T-helper 2 cell treated with Interferon-gamma antibody and Interleukin-4, amounts not matched to agents 5 μg/mL and 100 μg/mL, for 36 hours (primary cell): ENCODE data around the gene ADARB2.
"Not testable (repeated sequence)": the region's sequence is repeated elsewhere in the genome, so short reads cannot be mapped to it uniquely, and the experiment has no call there.

ENCODE experiments used
- DNase-seq: peaks from one replicate; pipeline ENCODE4 v3.0.0; 2021; ENCODE audit warnings: low spot score
- H3K27ac Mint-ChIP-seq: one replicate; pipeline ENCODE4 v1.8.0; 2021; ENCODE audit warnings: mild to moderate bottlenecking, mixed read lengths
- H3K27me3 Mint-ChIP-seq: one replicate; pipeline ENCODE4 v1.8.0; 2021; ENCODE audit warnings: low read depth, mixed read lengths
- H3K36me3 Mint-ChIP-seq: one replicate; pipeline ENCODE4 v1.8.0; 2021; ENCODE audit warnings: low read depth, mixed read lengths
- H3K4me1 Mint-ChIP-seq: one replicate; pipeline ENCODE4 v1.8.0; 2021; ENCODE audit warnings: low read depth, mixed read lengths
- H3K4me3 Mint-ChIP-seq: one replicate; pipeline ENCODE4 v1.8.0; 2022; ENCODE audit warnings: mild to moderate bottlenecking, moderate library complexity, mixed read lengths
- H3K9me3 Mint-ChIP-seq: one replicate; pipeline ENCODE4 v1.8.0; 2021; ENCODE audit warnings: mixed read lengths

Gene ADARB2

DNA sequence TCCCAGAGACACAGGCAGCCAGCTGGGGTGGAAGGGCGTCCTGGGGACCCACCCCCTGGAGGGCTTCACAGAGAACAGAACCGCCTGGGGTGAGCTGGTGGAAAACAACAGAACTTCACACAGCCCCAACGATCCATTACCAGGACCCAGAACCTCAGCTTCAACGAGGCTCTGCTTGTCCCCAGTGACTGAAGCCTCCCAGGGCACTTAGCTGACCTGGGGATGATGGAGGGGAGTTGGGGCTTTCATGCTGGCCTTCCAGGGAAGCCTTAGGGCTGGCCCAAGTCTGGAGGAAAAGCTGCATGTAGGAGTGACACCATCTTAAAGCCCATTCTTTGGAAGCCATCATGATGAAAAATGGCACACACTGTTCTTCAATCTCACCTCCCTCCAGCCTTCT lies 381.0 kb downstream of the ADARB2 start:
- Mint-ChIP-seq H3K27ac (no peak overlapping the region), H3K9me3 (no peaks in the 10 kb centered on the region), H3K36me3 (no peaks in the 10 kb centered on the region), H3K27me3 (peaks cover 21% of the 10 kb centered on the region), H3K4me1 (peaks cover 14% of the 10 kb centered on the region), H3K4me3 (no peak overlapping the region)
- DNase-seq: no peak

DNA sequence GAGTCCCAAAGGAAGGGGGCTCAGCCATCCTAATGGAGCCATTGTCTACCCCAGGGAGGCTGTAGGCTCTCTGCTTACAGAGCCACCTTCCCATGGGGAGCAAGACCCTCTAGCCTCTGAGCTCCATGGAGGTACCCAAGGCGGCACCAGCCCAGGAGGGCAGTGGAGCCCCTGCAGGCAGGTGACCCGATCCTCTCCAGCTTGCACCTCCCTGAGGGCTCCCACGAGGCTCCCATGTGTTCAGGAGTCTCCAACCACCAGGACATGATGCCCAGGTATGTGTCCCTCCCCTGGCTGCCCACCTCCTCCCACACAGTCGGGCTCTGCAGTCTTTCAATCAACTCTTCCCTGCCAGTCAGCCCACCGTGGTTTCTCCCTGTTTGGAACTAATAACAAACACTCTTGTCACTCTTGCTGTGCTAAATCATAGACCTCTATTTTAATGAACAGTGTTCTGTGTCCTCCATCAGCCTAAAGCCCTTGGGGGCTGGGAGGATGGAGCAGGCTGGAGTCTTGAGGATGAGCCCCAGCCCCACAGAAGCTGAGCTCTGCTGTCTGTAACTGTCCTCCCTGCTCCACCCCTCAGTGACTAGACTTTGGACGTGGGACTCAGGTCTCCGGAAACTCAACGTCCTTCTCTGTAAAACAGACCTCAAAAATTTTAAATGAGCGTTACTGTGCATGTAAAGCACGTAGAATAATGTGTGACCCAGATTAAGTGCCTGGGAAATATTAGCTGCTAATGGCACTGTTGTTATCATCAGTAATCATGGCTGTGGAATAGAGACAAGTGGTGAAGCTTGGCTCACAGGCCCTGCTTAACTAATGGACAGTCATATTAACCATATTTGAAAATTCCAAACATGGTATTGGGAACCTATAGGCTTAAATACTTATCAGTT lies 382.3 kb downstream of the ADARB2 start:
- Mint-ChIP-seq H3K36me3 (no peaks in the 10 kb centered on the region), H3K9me3 (no peaks in the 10 kb centered on the region), H3K27ac (no peak overlapping the region), H3K27me3 (peaks cover 18% of the 10 kb centered on the region), H3K4me3 (no peak overlapping the region), H3K4me1 (peaks cover 14% of the 10 kb centered on the region)
- no peak for DNase-seq

DNA sequence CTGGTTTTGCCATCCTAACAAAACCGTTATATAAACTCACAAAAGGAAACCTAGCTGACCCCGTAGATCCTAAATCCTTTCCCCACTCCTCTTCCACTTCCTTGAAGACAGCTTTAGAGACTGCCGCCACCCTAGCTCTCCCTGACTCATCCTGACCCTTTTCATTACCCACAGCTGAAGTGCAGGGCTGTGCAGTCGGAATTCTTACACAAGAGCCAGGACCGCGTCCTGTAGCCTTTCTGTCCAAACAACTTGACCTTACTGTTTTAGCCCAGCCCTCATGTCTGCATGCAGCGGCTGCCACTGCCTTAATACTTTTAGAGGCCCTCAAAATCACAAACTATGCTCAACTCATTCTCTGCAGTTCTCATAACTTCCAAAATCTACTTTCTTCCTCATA lies 385.0 kb downstream of the ADARB2 start:
- H3K27ac Mint-ChIP-seq, H3K9me3 Mint-ChIP-seq, DNase-seq, H3K36me3 Mint-ChIP-seq, H3K4me1 Mint-ChIP-seq, H3K4me3 Mint-ChIP-seq: not testable (repeated sequence)
- H3K27me3 Mint-ChIP-seq: peaks cover 12% of the 10 kb centered on the region

DNA sequence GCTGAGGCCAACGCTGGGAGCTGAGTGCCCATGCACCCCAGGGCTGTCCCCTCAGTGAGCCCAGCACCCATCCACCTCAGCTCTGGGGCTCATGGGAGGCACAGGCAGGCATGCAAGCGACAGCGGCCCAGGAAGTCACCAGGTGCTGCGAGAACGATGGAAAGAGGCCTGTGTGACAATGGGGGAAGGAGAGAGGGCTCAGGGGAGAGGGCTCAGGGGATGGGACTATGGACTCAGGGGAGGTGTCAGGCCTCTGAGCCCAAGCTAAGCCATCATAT lies 388.6 kb downstream of the ADARB2 start:
- Mint-ChIP-seq H3K36me3 (no peaks in the 10 kb centered on the region), H3K4me3 (no peak overlapping the region), H3K27ac (no peak overlapping the region), H3K4me1 (no peaks in the 10 kb centered on the region), H3K9me3 (no peaks in the 10 kb centered on the region), H3K27me3 (peaks cover 3% of the 10 kb centered on the region)
- no peak for DNase-seq

DNA sequence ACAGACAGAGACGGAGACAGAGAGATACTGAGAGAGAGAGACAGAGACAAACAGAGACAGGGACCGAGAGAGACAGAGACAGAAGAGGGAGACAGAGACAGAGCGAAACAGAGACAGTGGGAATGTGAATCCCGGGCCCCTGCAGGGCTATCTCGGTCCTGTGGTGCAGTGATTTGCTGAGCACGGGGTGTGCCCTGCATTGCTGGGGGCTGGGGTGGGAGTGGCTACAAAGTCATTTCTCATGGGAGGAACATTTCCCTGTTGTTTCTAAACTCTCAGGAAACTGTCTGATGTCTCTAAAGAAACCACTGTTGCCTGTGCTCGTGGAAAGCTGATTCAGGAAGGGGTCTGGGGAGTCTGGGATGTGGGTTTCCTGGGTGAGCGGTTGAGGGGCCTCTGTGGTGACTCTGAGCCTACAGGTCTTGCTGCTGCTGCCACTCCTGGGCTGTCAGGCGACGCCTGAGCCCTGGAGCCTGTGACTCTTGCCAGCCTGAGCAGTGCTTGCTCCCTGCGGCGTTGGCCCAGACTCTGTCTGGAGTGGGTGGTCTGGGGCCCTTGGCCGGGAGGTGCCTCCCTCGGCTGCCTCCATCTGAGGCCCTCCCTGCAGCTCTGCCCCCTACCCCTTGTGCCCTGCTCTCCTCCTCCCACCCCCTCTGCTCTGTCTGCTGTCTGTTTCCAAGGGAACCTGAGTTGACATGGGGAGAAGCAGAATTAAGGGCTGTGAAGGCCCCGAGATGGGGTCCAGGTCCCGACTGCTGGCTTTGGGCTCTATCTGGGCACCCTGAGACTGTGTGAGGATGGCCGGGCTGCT lies 389.2 kb downstream of the ADARB2 start:
- no peaks in the 10 kb centered on the region for H3K36me3 Mint-ChIP-seq
- no peaks in the 10 kb centered on the region for H3K4me1 Mint-ChIP-seq
- H3K9me3 Mint-ChIP-seq: no peaks in the 10 kb centered on the region
- no peak overlapping the region for H3K4me3 Mint-ChIP-seq
- no peak overlapping the region for H3K27ac Mint-ChIP-seq
- no peak for DNase-seq
- H3K27me3 Mint-ChIP-seq: peaks cover 3% of the 10 kb centered on the region

DNA sequence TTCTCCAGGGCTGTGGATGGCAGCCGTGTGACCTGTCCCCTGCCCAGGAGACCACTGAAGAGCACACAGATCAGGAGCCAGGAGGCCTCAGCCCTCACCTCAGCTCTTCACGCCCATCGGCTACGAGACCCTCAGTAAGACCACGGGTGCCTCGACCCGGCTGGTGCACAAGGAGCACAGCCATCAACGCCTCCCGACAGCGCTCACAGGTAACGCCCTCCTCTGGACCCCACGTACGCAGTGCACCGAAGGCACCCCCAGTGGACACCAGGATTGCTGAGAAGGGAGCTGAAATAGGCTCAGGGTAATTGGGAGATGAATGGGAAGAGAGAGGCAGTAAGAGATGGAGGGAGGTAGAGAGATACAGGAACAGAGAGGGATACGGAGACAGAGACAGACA lies 389.8 kb downstream of the ADARB2 start:
- Mint-ChIP-seq H3K4me3 (no peak overlapping the region), H3K27ac (no peak overlapping the region), H3K4me1 (no peaks in the 10 kb centered on the region), H3K27me3 (peaks cover 3% of the 10 kb centered on the region), H3K9me3 (no peaks in the 10 kb centered on the region), H3K36me3 (no peaks in the 10 kb centered on the region)
- no peak for DNase-seq

DNA sequence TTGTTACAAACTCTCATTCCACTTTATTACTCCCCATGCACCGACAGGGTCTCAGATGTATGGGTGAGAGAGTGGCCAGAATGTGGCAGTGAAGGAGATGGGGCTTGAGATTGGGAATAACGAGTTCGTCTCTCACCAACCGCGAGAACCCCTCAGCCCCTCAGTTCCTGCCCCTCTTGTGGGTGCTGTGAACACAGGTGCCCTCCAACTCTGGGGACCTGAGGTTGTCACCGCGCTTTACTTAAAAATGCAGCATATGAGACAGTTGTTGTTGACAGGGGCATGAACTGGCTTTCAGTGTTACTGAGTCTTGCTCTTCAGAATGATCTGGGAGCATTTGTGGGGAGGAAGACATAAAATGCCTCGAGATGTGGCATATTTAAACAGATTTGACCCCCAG lies 391.1 kb downstream of the ADARB2 start:
- Mint-ChIP-seq H3K36me3 (no peaks in the 10 kb centered on the region), H3K9me3 (no peaks in the 10 kb centered on the region), H3K27ac (no peak overlapping the region), H3K4me1 (no peaks in the 10 kb centered on the region), H3K27me3 (peaks cover 3% of the 10 kb centered on the region), H3K4me3 (no peak overlapping the region)
- no peak for DNase-seq

DNA sequence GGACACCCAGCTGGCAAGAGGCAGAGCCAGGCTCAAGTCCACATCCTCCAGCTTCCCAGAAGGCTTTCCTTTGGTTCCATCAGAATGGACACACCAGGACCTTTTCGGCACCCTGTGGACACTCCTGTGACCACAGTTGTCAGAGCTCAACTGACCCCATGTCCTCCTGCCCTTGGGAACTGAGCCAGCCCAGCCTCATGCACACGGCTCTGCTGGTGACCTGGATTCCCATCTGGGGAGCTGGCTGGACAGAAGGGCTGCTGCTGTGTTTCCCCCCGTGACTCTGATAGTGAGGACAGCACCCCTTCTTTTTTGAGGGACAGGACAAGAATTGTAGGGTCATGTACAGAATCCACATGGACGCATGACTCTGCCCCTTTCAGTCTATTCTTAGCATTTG lies 392.0 kb downstream of the ADARB2 start:
- Mint-ChIP-seq H3K27me3 (peaks cover 3% of the 10 kb centered on the region), H3K27ac (no peak overlapping the region)
- no peak for DNase-seq

DNA sequence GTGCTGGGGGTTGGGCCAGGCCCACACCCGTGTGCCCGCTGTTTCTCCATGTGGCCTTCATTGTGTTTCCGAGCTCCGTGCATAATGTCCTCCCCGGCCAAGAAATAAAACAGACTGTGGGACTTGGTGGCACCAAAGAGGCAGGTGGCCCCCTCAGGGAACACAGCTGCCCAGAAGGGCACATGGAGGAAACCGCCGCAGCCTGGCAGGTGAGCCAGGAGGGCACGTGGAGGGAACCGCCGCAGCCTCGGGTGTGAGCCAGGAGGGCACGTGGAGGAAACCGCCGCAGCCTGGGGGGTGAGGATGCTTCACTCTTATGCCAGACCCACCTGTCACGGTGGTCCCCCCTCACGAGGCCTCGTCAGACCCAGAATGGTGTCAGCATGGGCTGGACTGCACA lies 392.5 kb downstream of the ADARB2 start:
- Mint-ChIP-seq H3K4me3 (no peak overlapping the region), H3K27me3 (peaks cover 3% of the 10 kb centered on the region), H3K9me3 (no peaks in the 10 kb centered on the region), H3K27ac (no peak overlapping the region), H3K36me3 (no peaks in the 10 kb centered on the region), H3K4me1 (no peaks in the 10 kb centered on the region)
- DNase-seq: no peak

More for the DNA sequence above, 392.0 kb downstream of the ADARB2 start:
- no peaks in the 10 kb centered on the region for H3K9me3 Mint-ChIP-seq
- no peak overlapping the region for H3K4me3 Mint-ChIP-seq
- no peaks in the 10 kb centered on the region for H3K36me3 Mint-ChIP-seq
- no peaks in the 10 kb centered on the region for H3K4me1 Mint-ChIP-seq

DNA sequence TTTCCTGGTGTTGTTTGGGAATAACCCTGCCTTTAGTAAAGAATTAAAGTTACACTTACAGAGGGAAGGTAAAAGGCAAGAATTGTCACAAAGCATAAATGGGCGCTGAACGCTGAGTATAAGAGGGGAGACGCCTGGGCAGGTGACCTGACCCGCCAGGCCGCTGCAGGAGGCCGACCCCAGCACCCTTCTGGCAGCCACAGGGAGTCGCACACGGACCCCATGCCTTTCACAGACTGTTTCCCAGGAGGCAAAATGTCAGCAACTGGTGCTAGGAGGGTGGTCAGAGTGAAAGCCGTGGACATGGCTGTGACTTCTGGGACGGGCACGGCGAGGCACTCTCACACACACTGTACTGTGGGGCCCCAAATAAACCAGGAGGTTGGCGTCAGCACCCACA lies 392.9 kb downstream of the ADARB2 start:
- no peaks in the 10 kb centered on the region for H3K4me1 Mint-ChIP-seq
- peaks cover 3% of the 10 kb centered on the region for H3K27me3 Mint-ChIP-seq
- no peak overlapping the region for H3K27ac Mint-ChIP-seq

DNA sequence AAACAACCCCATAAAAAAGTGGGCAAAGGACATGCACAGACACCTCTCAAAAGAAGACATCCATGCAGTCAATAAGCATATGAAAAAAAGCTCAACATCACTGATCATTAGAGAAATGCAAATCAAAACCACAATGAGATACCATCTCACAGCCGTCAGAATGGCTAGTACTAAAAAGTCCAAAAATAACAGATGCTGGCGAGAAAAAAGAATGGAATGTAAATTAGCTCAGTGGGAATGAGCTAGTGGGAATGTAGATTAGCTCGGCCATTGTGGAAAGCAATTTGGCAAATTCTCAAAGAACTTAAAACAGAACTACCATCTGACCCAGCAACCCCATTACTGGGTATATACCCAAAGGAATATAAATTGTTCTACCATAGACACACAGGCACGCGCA lies 394.1 kb downstream of the ADARB2 start:
- Mint-ChIP-seq H3K36me3 (no peaks in the 10 kb centered on the region), H3K9me3 (no peaks in the 10 kb centered on the region), H3K27me3 (peaks cover 3% of the 10 kb centered on the region), H3K4me1 (no peaks in the 10 kb centered on the region), H3K27ac (no peak overlapping the region), H3K4me3 (no peak overlapping the region)
- DNase-seq: no peak

More for the DNA sequence above, 392.9 kb downstream of the ADARB2 start:
- H3K9me3 Mint-ChIP-seq: no peaks in the 10 kb centered on the region
- no peaks in the 10 kb centered on the region for H3K36me3 Mint-ChIP-seq
- DNase-seq: no peak
- H3K4me3 Mint-ChIP-seq: no peak overlapping the region

DNA sequence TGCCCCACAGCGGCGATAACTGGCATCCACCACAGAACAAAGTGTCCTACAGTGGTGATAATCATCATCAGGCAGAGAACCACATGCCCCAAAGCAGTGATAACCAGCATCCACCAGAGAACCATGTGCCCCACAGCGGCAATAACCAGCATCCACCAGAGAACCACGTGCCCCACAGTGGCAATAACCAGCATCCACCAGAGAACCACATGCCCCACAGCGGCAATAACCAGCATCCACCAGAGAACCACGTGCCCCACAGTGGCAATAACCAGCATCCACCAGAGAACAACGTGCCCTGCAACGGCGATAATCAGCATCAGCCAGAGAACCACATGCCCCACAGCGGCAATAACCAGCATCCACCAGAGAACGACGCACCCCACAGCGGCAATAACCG lies 396.3 kb downstream of the ADARB2 start:
- H3K9me3 Mint-ChIP-seq, H3K4me1 Mint-ChIP-seq, H3K27ac Mint-ChIP-seq, H3K4me3 Mint-ChIP-seq, H3K27me3 Mint-ChIP-seq, H3K36me3 Mint-ChIP-seq, DNase-seq: not testable (repeated sequence)

DNA sequence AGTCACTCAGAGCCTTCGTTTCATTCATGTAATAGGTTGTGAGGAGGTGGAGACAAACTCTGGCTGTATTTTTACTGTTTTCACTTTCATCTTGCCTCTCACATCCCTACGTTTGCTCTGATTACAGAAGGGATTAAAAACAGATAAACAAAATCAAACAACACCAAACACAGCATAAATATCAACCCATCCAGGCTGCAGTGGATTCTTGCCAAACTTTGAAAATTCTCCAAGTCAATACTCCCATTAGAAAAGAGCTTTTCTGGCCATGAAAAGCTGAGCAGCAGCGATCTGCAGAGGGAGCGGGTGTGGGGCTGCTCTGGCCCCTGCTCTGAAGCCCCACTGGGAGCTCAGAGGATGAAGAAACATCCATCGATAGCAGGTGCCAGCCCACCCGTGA lies 397.9 kb downstream of the ADARB2 start:
- H3K9me3 Mint-ChIP-seq: no peaks in the 10 kb centered on the region
- peaks cover 4% of the 10 kb centered on the region for H3K27me3 Mint-ChIP-seq
- no peak overlapping the region for H3K4me3 Mint-ChIP-seq
- no peak for DNase-seq
- H3K4me1 Mint-ChIP-seq: no peaks in the 10 kb centered on the region
- no peak overlapping the region for H3K27ac Mint-ChIP-seq
- H3K36me3 Mint-ChIP-seq: no peaks in the 10 kb centered on the region

DNA sequence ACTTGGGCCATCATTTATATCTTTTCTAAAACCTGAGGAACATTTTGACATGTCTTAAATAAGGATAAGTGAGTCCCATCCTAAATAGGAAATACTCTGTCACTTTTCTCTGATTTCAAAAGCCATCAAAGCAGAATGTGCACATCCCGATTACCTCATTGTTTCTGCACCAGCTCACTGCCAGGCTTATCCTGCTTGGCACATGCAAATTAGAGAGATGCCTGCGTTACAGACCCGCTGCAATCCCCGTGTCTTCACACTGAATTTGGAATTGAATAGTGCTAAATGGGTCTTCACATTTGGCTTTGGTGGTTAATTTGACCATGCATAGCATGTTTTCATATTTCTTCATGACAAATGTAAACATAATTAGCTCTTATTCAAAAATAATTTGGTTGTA lies 401.7 kb downstream of the ADARB2 start:
- Mint-ChIP-seq H3K4me1 (no peaks in the 10 kb centered on the region), H3K4me3 (no peak overlapping the region), H3K27me3 (peaks cover 7% of the 10 kb centered on the region), H3K27ac (no peak overlapping the region), H3K9me3 (no peaks in the 10 kb centered on the region), H3K36me3 (no peaks in the 10 kb centered on the region)
- no peak for DNase-seq
